Measurements from ENCODE around the gene CFAP100.

- TF ChIP-seq POLR2A (IDR thresholded peaks at IDR 0.05), result no peak
- TF ChIP-seq CTCF (IDR thresholded peaks at IDR 0.05), result no peak
Measured at GRCh38 chr3:126406389-126407296, 11.9 kb downstream of the CFAP100 start.

All from thyroid gland (tissue), 4 donors.